OCI-LY1 (cell line): ENCODE results near the gene RHOU.

Experiments
- H2AFZ ChIP-seq: fragments of 200-600 bp; sonication (generic), shearing (Covaris generic); 2 replicates; pipeline ENCODE4 v1.6.0; 2014; ENCODE audit warnings: antibody characterized with exemption, mild to moderate bottlenecking, low read length
- H3F3A ChIP-seq: fragments of 200-600 bp; sonication (generic), shearing (Covaris generic); 2 replicates; pipeline ENCODE4 v1.6.0; 2014; ENCODE audit warnings: mild to moderate bottlenecking, antibody characterized with exemption, low read length, moderate library complexity; ENCODE audit not compliant: insufficient read depth
- H3K27ac ChIP-seq: fragments of 200-600 bp; sonication (generic); 2 replicates; pipeline ENCODE4 v1.5.1; 2014; ENCODE audit warnings: low read length, mixed run types, mild to moderate bottlenecking, low read depth; ENCODE audit not compliant: poor library complexity, severe bottlenecking
- H3K27me3 ChIP-seq: fragments of 200-600 bp; sonication (generic); 2 replicates; pipeline ENCODE4 v1.6.0; 2014; ENCODE audit warnings: antibody characterized with exemption, mild to moderate bottlenecking, low read length, moderate library complexity; ENCODE audit not compliant: insufficient read depth
- H3K36me3 ChIP-seq: fragments of 200-600 bp; sonication (generic); 2 replicates; pipeline ENCODE4 v1.6.1; 2014; ENCODE audit warnings: mild to moderate bottlenecking, antibody characterized with exemption, low read length, moderate library complexity, mixed read lengths; ENCODE audit not compliant: insufficient read depth
- H3K4me1 ChIP-seq: fragments of 200-600 bp; sonication (generic); 2 replicates; pipeline ENCODE4 v1.5.1; 2014; ENCODE audit warnings: mild to moderate bottlenecking, low read length, moderate library complexity; ENCODE audit not compliant: insufficient read depth, severe bottlenecking
- H3K4me2 ChIP-seq: fragments of 200-600 bp; sonication (generic), shearing (Covaris generic); 2 replicates; pipeline ENCODE4 v1.6.1; 2014; ENCODE audit warnings: low read length
- H3K4me3 ChIP-seq: fragments of 200-600 bp; sonication (generic); 2 replicates; pipeline ENCODE4 v1.5.1; 2014; ENCODE audit warnings: low read length, low read depth, mild to moderate bottlenecking, mixed read lengths; ENCODE audit not compliant: poor library complexity, severe bottlenecking
- H3K79me2 ChIP-seq: fragments of 200-600 bp; shearing (Covaris generic); 2 replicates; pipeline ENCODE4 v1.6.1; 2016; ENCODE audit warnings: mixed run types, low read length, mixed read lengths; ENCODE audit not compliant: insufficient read depth
- H3K9ac ChIP-seq: fragments of 200-600 bp; sonication (generic), shearing (Covaris generic); 2 replicates; pipeline ENCODE4 v1.6.1; 2014; ENCODE audit warnings: mild to moderate bottlenecking, low read length, mixed read lengths
- H3K9me2 ChIP-seq: fragments of 200-600 bp; sonication (generic), shearing (Covaris generic); 2 replicates; pipeline ENCODE4 v1.6.1; 2014; ENCODE audit warnings: low read depth, mild to moderate bottlenecking, low read length, mixed read lengths
- H3K9me3 ChIP-seq: fragments of 200-600 bp; shearing (Covaris generic); 2 replicates; pipeline ENCODE4 v1.6.1; 2014; ENCODE audit warnings: low read length, mixed read lengths
- H4K20me1 ChIP-seq: fragments of 200-600 bp; sonication (generic), shearing (Covaris generic); 2 replicates; pipeline ENCODE4 v1.6.0; 2016; ENCODE audit warnings: mild to moderate bottlenecking, low read length; ENCODE audit not compliant: insufficient read depth
- CTCF ChIP-seq: fragments of 200-600 bp; sonication (generic), shearing (Covaris generic); IDR thresholded peaks from 2 replicates; pipeline ENCODE4 v1.5.1; 2017; ENCODE audit warnings: mild to moderate bottlenecking, antibody characterized with exemption, low read length, moderate library complexity, mixed read lengths
- EZH2 ChIP-seq: fragments of 200-600 bp; sonication (generic), shearing (Covaris generic); IDR thresholded peaks from 2 replicates; pipeline ENCODE4 v1.8.0; 2017; ENCODE audit warnings: borderline replicate concordance, mixed run types, mild to moderate bottlenecking, antibody characterized with exemption, low read length, moderate library complexity, mixed read lengths

RHOU gene

GRCh38 chr1:228695015-228695955, 40.0 kb upstream of the RHOU start:
- H4K20me1 ChIP-seq: no peaks in the 10 kb centered on the region
- H2AFZ ChIP-seq: no peak overlapping the region
- no peaks in the 10 kb centered on the region for H3K27me3 ChIP-seq
- H3K4me2 ChIP-seq: no peak overlapping the region
- no peak overlapping the region for H3K9ac ChIP-seq
- H3K79me2 ChIP-seq: no peaks in the 10 kb centered on the region
- H3K9me2 ChIP-seq: no peaks in the 10 kb centered on the region
- H3K9me3 ChIP-seq: no peaks in the 10 kb centered on the region
- TF ChIP-seq EZH2 (no peak), CTCF (no peak)
- H3K4me3 ChIP-seq: no peak overlapping the region
- H3F3A ChIP-seq: 0 out of 2 replicates have a peak, but pooled peaks cover 3% of the 10 kb centered on the region
- H3K27ac ChIP-seq: no peak overlapping the region
- H3K36me3 ChIP-seq: no peaks in the 10 kb centered on the region
- no peaks in the 10 kb centered on the region for H3K4me1 ChIP-seq

GRCh38 chr1:228697207-228698016, 37.9 kb upstream of the RHOU start:
- no peak for TF ChIP-seq EZH2
- TF ChIP-seq CTCF: no peak
- Histone ChIP-seq H3K4me3 (no peak overlapping the region), H3K27me3 (no peaks in the 10 kb centered on the region), H3F3A (0 out of 2 replicates have a peak, but pooled peaks cover 3% of the 10 kb centered on the region), H3K27ac (no peak overlapping the region), H2AFZ (no peak overlapping the region), H3K9ac (no peak overlapping the region), H3K36me3 (no peaks in the 10 kb centered on the region), H4K20me1 (no peaks in the 10 kb centered on the region), H3K79me2 (no peaks in the 10 kb centered on the region), H3K4me1 (no peaks in the 10 kb centered on the region), H3K4me2 (no peak overlapping the region), H3K9me2 (no peaks in the 10 kb centered on the region), H3K9me3 (no peaks in the 10 kb centered on the region)

- TF ChIP-seq EZH2: no peak
- no peak overlapping the region for H3K9ac ChIP-seq
- H3K4me3 ChIP-seq: no peak overlapping the region
- no peak overlapping the region for H2AFZ ChIP-seq
- no peaks in the 10 kb centered on the region for H3K27me3 ChIP-seq
- no peaks in the 10 kb centered on the region for H3K9me2 ChIP-seq
- H3K4me2 ChIP-seq: no peak overlapping the region
- no peaks in the 10 kb centered on the region for H3K4me1 ChIP-seq
- H3K9me3 ChIP-seq: no peaks in the 10 kb centered on the region
- no peaks in the 10 kb centered on the region for H3K79me2 ChIP-seq
- H3K36me3 ChIP-seq: no peaks in the 10 kb centered on the region
- no peaks in the 10 kb centered on the region for H4K20me1 ChIP-seq
- H3K27ac ChIP-seq: no peak overlapping the region
- 0 out of 2 replicates have a peak, but pooled peaks cover 3% of the 10 kb centered on the region for H3F3A ChIP-seq
Observed at GRCh38 chr1:228698017-228698329, 37.3 kb upstream of the RHOU start.
